HG02571 (cell line): Measurements from ENCODE around the gene PIP5K1A.

ENCODE experiments used
- ATAC-seq: cut with Tn5 transposase; IDR thresholded peaks from one replicate; pipeline ENCODE4 v1.9.1; 2021; ENCODE audit warnings: mild to moderate bottlenecking, moderate library complexity; ENCODE audit not compliant: unreplicated experiment

PIP5K1A gene

GRCh38 chr1:151287341-151287699 lies 89.0 kb downstream of the PIP5K1A start:
- ATAC-seq, result no peak

- ATAC-seq, result no peak
These were observed 89.6 kb downstream of the PIP5K1A start for GRCh38 chr1:151287767-151288500.

- no peak for ATAC-seq
These were observed 90.2 kb downstream of the PIP5K1A start for GRCh38 chr1:151288502-151288901.

GRCh38 chr1:151289080-151289935 lies 91.0 kb downstream of the PIP5K1A start:
- no peak for ATAC-seq

DNA sequence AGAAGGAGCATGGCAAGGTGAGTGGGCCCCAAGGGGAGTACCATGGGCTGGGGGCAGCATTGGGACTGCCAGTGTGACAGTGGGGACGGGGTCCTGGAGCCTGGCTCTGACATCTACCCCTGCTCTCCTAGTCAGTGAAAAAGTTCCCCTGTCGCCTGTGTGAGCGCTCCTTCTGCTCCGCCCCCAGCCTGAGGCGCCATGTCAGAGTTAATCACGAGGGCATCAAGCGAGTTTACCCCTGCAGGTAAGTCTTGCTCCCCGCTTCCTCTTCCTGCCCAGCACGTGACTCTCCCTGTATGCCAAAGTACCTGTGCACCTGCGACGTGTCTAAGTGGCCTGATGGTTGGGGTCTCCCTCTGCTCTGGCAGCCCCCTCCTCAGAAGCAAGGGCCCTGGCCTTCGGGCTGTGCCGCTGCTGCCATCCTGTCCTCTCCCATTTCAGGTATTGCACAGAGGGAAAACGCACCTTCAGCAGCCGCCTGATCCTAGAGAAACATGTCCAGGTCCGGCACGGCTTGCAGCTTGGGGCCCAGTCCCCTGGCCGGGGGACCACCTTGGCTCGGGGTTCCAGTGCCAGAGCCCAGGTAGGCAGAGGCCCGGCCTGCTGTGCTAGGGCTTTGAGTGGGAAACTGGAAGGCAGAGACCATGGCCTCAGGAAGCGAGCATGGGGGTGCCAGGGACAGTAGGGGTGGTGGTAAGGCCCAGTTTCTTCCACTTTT lies 91.8 kb downstream of the PIP5K1A start:
- ATAC-seq, result no peak

DNA sequence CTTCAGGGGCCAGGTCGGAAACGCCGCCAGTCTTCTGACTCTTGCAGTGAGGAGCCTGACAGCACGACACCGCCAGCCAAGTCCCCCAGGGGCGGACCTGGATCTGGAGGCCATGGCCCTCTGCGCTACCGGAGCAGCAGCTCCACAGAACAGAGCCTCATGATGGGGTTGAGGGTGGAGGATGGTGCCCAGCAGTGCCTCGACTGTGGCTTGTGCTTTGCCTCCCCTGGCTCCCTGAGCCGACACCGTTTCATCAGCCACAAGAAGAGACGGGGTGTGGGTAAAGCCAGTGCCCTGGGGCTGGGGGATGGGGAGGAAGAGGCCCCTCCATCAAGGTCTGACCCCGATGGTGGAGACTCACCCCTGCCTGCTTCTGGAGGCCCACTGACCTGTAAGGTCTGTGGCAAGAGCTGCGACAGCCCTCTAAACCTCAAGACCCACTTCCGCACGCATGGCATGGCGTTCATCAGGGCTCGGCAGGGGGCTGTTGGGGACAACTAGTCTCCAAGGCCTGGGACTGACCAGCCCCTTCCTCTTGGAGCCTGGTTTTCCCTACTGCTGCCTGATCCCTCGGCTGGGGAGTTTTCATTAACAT lies 92.5 kb downstream of the PIP5K1A start:
- no peak for ATAC-seq

GRCh38 chr1:151292207-151293030 lies 94.1 kb downstream of the PIP5K1A start:
- ATAC-seq, result no peak

GRCh38 chr1:151293093-151293492 lies 94.7 kb downstream of the PIP5K1A start:
- no peak for ATAC-seq

GRCh38 chr1:151294742-151295462 lies 96.5 kb downstream of the PIP5K1A start:
- ATAC-seq, result no peak
